GM18517 (cell line): ENCODE data around the gene CCDC102B.
"Not testable (repeated sequence)": the region's sequence is repeated elsewhere in the genome, so short reads cannot be mapped to it uniquely, and the experiment has no call there.

Experiments
- ATAC-seq: cut with Tn5 transposase; IDR thresholded peaks from one replicate; pipeline ENCODE4 v1.9.1; 2021; ENCODE audit warnings: mild to moderate bottlenecking, moderate library complexity; ENCODE audit not compliant: unreplicated experiment

Gene CCDC102B

GRCh38 chr18:68826121-68826520 lies 28.2 kb downstream of the CCDC102B start:
- no peak for ATAC-seq

- ATAC-seq = no peak
These were observed 32.6 kb downstream of the CCDC102B start for GRCh38 chr18:68830256-68831045.

- ATAC-seq = no peak
These were observed 35.9 kb downstream of the CCDC102B start for GRCh38 chr18:68833756-68834155.

- no peak for ATAC-seq
These were observed 40.0 kb downstream of the CCDC102B start for GRCh38 chr18:68837665-68838451.

DNA sequence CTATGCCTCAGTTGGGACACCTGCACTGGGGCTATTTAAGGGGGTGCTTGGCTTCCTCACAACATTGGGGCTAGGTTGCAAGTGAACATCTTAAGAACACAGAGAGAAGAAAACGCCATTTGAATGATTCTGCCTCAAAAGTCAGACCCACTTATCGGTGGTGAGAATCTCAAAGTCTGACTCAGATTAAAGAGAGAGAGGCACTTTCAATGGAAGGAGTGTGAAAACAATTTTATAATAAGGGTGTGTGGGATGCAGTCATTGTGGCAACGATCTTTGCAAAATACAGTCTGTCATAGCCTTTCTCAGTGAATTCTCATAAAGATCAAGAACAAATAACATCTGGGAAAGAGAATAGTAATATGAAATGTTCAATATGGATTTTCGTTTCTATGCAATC lies 41.8 kb downstream of the CCDC102B start:
- no peak for ATAC-seq

DNA sequence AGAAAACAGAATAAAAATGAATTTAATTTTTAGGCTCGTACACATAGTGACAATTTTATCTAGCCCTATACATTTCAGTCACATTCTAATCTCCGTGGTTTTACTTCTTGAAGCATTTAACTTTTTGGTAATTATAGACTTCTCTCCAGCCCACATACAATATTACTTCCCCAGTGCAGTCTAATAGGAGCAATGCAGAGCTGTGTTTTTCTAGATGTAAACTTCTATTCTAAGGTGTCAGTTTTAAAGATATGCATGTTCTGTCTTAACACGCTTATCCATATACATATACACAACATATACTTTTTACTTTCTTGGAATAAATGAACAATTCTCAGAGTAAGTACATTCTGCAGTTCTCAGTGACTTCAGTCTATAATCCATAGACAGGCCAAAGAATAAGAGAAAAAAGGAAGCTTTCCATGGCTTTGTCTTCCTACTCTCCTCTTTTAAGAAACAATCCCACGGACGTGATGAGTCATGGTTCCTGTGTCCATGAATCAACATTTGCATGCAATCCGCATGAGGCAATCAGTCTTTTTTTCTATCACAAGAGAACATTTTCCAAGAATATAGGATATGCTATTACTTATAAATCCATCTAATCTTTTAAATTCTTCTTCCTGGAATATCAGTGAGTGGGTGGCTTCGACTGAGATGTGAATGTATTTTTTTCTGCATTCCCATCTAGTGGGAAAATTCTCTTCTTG lies 42.8 kb downstream of the CCDC102B start:
- ATAC-seq = no peak

DNA sequence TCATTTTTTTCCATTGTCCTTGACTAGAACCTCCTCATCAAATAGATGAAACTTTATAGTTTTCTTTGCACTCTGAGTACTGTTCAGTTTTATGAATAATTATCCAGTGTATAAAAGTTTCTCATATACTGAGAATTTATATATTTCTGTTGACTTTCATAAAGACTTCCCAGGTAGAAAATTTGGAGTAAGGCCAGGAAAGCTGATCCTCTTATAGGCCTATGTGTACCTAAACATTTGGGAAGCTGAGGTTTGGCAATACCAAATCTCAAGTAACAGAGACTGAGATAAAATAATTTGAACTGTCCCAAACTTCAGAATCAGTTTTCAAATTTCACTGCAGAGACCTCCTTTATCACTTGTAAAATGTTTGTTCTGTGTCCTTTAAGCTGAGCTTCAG lies 43.4 kb downstream of the CCDC102B start:
- no peak for ATAC-seq

GRCh38 chr18:68842951-68843350 lies 45.1 kb downstream of the CCDC102B start:
- no peak for ATAC-seq

GRCh38 chr18:68843473-68844089 lies 45.7 kb downstream of the CCDC102B start:
- ATAC-seq = no peak

- ATAC-seq = no peak
These were observed 49.4 kb downstream of the CCDC102B start for GRCh38 chr18:68847219-68847837.

DNA sequence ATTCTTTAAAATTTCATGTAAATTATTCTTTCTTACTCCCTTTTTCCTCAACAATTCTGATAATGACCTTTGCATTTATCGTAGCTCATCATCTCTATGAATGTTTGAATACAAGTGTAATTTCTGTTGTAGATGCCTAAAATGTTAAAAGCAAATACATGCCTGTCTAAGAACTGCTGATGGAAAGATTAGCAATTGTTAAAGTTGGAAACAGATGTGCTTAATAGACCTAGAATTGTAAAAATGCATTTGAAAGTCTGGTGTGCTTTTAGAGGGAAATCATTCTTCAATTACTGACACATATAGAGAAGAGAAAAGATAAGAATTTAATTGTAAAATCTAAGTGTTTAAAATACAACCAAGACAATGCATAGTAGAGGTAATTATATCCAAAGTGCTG lies 50.4 kb downstream of the CCDC102B start:
- ATAC-seq = no peak

DNA sequence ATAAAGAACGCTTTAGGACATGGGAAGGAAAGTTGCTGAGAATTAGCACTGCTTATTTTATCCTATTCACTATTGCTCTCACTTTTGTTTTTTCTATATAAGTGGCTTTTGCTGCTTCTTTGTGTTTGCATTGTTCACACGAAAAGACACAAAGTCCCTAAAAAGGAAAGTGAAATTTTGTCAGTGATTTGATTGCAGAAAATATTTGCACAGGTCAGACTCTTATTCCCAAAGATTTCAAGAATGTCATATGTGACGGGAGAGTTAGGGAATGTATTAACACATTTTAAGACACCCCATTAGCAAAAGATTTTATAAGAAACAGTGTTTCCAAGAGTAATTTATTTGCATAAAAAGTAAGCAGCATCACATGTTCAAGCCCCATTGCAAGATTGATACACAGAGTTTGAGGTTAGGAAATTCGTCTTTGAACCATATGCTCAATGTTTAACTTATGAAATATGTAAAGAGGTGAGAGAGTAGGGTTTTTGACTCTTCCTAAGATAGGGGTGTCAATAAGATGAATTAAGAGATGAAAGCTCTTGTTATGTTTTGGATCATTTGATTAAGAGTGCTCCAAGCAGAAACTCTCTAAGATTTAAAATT lies 57.0 kb downstream of the CCDC102B start:
- no peak for ATAC-seq

DNA sequence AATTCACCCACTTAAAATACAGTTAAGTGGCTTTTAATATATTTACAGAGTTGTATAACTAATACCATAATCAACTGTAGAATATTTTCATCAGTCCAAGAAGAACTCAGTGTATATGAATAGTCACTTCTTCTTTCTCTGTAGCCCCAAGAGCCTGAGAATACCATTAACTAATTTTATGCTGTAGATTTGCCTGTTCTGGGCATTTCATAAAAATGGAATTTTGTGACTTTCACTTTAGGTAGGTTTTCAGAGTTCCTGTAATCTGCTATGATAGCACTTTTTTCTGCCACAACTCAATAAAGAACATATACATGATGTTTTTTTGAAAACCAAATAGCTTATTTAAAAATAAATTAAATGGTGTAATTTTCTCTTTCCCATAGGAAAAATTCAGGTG lies 57.6 kb downstream of the CCDC102B start:
- ATAC-seq = no peak

DNA sequence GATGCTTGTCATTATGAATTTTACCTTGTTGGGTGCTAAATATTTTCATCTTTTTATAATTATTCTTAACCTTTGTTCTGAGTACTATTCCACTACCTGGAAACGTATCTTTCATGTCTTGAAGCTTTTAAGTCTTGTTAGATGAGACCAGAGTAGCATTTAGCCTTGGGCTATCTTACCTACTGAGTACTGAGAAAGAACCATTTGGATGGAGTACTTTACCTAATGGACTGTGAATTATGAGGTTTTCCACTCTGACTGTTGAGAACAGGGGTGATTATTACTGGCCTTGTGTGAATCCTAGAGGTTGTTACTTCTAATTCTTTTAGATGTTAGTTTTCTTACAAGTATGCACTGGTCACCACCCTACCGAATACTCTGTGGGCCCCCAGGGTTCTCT lies 63.5 kb downstream of the CCDC102B start:
- ATAC-seq = no peak

DNA sequence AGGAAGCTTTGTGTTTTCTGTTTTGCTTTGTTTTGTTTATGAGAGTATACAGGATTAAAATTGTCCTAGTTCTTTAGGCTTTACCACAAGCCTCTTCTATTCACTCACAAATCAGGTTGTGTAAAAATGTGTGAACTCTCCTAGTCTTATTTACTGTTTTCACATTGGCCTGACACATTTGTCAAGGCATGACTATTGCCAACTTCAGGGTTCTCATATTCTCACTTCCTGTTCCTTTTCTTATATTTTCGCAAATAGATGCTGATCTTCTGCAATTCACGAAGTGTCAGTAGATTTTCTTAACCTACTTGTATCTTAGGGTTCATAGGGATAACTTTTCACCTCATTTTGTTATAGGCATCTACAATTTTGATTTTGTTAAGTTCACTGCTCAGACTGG lies 67.1 kb downstream of the CCDC102B start:
- no peak for ATAC-seq

DNA sequence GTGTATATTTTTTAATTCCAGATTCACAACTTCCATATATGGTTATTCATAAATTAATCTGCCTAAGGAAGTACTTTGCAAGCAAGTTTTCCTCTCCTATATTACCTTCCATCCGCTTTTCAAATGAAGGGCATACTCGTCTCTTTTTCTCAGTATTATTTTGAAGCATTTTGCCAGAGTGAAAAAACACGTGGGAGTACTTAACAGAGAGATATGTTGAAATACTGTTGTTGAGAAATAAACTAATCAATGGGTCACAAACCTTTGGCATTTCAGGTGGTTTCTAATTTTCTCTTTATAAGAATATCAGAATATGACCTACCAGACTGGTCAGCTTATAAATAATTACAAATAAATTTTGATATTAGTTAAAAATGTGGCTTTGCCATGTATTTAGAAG lies 67.6 kb downstream of the CCDC102B start:
- no peak for ATAC-seq

- ATAC-seq = no peak
These were observed 75.1 kb downstream of the CCDC102B start for GRCh38 chr18:68873003-68873402.

- no peak for ATAC-seq
These were observed 76.5 kb downstream of the CCDC102B start for GRCh38 chr18:68874361-68874760.

DNA sequence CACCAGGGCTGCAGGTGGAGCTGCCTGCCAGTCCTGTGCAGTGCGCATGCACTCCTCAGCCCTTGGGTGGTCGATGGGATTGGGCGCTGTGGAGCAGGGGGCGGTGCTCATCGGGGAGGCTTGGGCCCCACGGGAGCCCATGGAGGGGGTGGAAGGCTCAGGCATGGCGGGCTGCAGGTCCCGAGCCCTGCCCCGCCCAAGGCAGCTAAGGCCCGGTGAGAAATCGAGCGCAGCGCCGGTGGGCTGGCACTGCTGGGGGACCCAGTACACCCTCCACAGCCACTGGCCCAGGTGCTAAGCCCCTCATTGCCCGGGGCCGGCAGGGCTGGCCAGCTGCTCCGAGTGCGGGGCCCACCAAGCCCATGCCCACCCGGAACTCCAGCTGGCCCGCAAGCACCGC lies 82.1 kb downstream of the CCDC102B start:
- ATAC-seq = not testable (repeated sequence)

DNA sequence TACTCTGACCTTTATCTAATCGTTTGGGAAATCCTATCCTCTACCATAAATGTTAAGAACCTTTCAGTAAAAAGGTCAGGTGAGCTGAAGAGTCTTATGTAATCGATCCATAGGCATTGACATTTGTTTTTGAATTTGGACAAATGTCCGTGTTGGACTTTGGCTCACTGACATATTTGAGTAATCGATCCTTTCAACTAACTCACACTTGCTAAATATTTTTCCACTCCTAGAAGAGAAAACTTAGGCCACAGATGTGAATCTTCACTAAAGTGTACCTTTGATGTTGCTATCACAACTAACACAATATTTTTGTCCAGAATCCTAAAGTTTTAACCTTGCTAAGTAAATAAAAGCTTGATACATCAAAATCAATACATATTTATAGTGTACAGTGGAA lies 89.5 kb downstream of the CCDC102B start:
- no peak for ATAC-seq
